C4-2B (cell line): Measurements from ENCODE around the gene PDGFB.

Source experiments
- CTCF ChIP-seq: fragments of 450-650 bp; conservative IDR thresholded peaks from 2 replicates; pipeline ENCODE4 v1.5.1; 2017; ENCODE audit warnings: mild to moderate bottlenecking
- ZFX ChIP-seq: fragments of 450-650 bp; IDR thresholded peaks from 2 replicates; pipeline ENCODE4 v1.6.1; 2017

- TF ChIP-seq CTCF, result no peak
- no peak for TF ChIP-seq ZFX
Measured at GRCh38 chr22:39174498-39175352, 70.1 kb downstream of the PDGFB start.
